Stimulated activated CD4-positive, alpha-beta T cell treated with anti-CD3 and anti-CD28 coated beads, Interleukin-1b, Interleukin-23, amount 100 ng/mL, for 24 hours (primary cell): ENCODE results near the gene YIPF6.
"Not testable (repeated sequence)": the region's sequence is repeated elsewhere in the genome, so short reads cannot be mapped to it uniquely, and the experiment has no call there.

ENCODE experiments used
- DNase-seq, 4 experiments: peaks; one replicate each; pipeline ENCODE4 v3.0.0-alpha.2; 2020; ENCODE audit warnings: low read depth in 4 of 4, low spot score in 1 of 4

Gene YIPF6

DNA sequence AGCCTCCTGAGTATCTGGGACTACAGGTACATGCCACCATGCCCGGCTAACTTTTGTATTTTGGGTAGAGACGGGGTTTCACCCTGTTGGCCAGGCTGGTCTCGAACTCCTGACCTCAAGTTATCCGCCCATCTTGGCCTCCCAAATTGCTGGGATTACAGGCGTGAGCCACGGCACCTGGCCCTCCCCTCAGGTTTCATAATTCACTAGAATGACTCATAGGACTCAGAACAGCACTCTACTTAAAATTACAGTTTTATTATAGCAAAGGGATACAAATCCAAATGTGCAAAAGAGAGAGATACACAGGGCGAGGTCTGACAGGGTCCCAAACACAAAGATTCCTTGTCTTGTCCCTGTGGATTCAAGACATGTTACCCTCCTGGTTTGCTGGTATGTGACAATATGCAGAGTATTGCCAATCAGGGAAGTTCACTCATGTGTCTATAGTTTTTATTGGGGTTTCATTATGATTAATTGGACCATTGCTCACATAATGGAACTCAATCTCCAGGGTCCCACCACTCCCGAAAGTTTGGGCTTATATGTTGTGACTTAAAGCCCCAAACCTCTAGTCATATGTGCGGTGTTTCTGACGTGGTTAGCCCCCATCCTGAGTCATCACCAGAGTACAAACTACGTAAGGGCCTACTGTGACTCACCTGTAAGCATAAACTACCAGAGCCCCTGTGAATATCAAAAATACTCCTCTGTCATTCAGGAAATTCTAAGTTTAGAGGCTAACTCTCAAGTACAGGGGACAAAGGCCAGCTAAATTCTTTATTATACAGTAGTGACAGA lies 5.2 kb downstream of the YIPF6 start:
- peak; percentile 28 to 38 (median 32) for DNase-seq

DNA sequence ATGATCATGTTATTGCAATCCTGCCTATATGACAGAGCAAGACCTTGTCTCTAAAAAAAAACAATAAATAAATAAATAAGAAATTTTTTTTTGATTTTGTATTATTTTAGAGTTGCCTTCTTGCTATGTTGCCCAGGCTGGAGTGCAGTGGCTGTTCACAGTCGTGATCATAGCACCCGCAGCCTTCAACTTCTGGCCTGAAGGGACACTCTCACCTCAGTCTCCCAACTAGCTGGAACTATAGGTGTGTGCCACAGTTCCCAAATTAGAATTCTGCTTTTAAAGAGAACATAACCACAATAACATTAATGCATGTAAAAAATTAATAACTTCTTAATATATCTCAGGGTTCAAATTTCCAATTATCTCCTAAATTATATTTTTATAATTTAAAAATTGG lies 7.8 kb downstream of the YIPF6 start:
- DNase-seq, result no peak

- DNase-seq, result no peak
These were observed 9.9 kb downstream of the YIPF6 start for GRCh38 chrX:68508799-68509198.

DNA sequence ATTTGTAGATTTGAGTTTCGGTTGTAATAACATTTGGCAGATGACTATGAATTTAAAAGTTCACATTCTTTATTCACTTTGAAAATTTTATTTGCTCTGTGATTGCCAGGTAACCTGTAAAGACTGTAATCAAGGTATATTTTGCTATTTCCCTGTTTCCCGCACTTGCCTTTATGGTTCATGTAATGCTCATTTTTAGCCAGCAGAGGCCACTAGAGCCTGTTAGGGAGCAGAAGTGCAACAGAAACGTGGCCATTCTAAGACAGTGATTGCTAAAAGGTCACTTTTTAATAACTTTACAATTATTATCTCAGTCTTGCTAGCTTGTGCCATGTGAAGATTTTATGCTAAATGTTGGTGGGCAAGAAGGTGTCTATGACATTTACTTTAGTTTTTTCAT lies 12.4 kb downstream of the YIPF6 start:
- peak in 1 of 4 experiments; percentile 1 for DNase-seq

GRCh38 chrX:68524680-68525079 lies 25.8 kb downstream of the YIPF6 start:
- DNase-seq, result not testable (repeated sequence)

DNA sequence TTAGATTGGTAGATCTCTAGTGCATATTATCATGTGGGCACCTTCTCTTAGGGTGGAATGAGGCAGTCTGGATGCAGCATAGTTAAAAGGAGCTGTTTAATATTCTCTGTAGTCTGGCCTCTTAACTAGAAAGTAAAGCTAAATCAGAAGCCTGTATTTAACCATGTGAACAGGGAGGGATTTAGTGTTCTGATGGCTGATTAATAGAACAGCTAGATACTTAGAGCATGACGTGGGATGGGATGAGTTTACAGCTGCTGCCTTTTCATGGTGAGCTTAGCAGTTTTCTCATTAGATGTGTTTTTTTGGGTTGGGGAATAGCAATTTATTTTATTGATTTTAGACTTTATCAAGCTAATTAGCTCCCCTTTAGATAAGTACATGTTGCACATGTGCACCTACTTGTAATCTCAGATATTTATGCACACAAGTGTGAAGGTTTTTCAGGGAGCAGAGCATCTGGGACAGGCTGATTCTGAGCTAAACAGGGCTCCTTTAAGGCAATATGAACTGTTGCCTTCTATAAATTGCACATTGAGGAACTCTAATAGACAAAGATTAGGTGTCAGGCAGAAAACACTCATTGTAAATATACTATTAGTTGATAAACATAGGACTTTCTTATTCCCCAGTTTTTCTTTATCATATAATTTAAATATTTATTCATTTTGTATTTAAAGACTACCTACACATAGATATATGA lies 34.1 kb downstream of the YIPF6 start:
- no peak for DNase-seq

GRCh38 chrX:68533656-68534055 lies 34.8 kb downstream of the YIPF6 start:
- no peak for DNase-seq

DNA sequence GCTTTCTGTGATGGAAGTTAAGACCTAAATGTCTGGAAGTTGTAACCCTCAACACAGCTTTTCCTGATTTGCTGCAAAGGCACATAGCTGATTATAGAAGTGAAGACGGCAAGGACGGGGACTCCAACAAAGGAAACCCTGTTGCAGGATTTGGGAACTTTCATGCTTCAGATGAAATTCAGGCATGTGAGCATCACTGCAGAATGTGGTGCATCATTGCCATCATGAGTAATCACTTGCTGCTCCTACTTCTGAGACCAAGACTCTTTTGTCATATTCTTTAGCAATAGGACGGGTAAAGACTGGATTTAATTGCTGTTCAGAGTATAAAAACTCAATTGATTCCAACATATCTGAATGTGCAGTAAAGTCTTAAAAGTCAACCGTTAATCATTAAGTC lies 35.8 kb downstream of the YIPF6 start:
- no peak for DNase-seq

GRCh38 chrX:68536429-68536828 lies 37.6 kb downstream of the YIPF6 start:
- DNase-seq, result no peak

DNA sequence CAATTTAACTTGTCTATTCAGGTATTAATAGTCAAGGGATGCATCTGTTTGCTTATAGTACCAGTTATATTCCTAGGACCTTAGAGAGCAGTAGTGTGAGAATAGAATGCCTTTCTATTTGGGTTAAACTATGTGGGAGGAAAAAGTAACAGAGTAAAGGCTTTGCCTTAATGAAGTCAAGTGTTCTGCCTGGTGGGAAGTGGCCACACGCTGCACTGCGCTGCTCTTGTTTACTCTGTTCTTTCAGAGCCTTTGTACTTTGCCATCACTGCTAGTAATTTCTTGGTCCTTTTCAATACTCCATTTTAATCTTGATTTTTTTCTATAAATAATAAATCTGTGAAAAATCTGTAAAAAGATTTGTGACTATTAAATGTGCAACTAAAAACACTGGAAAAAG lies 38.0 kb downstream of the YIPF6 start:
- DNase-seq, result no peak

- DNase-seq, result no peak
These were observed 51.3 kb downstream of the YIPF6 start for GRCh38 chrX:68550193-68550592.

DNA sequence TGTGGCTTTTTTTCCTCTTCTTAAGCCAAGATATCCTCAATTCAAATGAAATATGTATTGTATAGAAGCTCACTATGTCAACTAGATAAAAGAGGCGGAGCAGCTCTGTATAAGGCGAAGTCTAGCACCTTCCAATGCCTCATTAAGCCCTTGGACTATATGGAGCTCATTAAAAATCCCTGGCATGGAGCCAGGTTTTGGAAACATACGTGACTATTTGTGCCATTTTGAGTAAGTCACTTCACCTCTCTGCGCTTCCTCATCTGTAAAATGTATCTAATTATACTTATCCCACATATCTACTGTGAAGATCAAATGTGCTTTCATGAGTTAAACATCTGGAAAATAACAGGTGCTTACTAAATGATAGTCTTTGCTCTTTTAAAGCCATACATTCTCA lies 57.2 kb downstream of the YIPF6 start:
- no peak for DNase-seq

- DNase-seq, result not testable (repeated sequence)
These were observed 58.3 kb downstream of the YIPF6 start for GRCh38 chrX:68557126-68557525.

DNA sequence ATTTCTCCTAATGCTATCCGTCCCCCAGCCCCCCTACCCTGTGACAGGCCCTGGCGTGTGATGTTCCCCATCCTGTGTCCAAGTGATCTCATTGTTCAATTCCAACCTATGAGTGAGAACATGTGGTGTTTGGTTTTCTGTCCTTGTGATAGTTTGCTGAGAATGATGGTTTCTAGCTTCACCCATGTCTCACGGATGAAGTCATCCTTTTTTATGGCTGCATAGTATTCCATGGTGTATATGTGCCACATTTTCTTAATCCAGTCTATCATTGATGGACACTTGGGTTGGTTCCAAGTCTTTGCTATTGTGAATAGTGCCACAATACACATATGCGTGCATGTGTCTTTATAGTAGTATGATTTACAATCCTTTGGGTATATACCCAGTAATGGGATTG lies 61.1 kb downstream of the YIPF6 start:
- DNase-seq, result not testable (repeated sequence)

DNA sequence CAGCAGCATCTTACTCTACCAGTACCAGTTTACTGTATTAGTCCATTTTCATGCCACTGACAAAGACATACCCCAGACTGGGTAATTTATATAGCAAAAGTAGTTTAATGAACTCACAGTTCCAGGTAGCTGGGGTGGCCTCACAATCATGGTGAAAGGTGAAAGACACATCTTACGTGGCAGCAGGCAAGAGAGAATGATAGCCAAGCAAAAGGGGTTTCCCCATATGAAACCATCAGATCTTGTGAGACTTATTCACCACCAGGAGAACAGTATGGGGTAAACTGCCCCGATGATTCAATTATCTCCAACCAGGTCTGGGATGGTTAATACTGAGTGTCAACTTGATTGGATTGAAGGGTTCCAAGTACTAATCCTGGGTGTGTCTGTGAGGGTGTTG lies 69.3 kb downstream of the YIPF6 start:
- DNase-seq, result no peak

DNA sequence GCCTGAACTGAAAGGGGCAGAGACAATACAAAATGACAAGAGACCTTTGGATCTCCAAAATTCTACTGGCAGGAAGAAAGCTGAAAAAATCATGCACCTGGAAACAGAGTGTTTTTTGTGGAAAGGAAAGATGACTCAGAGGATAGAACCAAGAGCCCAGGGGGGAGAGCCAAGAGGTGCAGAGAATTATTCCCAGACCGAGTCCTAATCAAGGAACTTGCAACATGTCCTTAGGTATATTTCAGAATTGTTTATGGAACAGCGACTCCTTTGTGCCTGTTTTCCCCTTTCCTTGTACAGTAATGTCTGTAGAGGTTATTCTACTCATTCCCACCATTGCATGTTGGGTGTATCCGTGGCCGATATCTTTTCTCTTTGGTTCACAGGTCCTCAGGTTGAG lies 71.7 kb downstream of the YIPF6 start:
- no peak for DNase-seq

- DNase-seq, result no peak
These were observed 72.4 kb downstream of the YIPF6 start for GRCh38 chrX:68571292-68571609.

DNA sequence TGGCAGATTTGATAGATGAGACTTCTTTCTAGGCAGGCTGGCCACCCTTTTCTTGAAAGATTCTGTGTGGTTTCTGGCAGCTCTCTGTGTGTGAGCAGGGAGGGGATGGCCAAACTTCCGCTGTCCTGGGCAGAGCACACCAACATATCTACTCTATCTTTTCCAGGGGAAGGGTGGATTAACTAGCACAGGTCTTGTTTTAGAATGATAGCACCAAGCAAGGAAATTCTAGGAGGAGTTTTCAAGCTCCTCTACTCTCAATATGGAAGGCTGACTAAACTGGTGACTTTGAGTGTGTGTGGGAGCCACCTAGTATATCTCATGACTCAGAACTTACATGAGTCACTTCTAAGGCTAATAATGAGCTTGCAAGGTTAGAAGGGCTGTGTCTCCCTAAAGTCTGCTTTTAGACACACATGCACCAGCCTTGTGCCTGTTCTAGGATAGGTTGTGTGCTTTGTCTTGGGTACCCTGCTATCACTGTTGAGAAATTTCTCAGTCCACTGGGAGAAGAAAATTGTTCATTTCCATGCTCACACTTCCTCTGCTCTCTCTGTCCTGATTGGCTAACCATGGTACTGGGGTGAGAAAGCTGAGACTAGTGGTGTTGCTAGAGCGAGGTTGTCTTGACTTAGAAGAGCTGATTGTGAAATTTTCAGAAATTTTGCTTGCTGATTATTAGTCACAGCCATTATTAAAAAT lies 72.9 kb downstream of the YIPF6 start:
- no peak for DNase-seq

DNA sequence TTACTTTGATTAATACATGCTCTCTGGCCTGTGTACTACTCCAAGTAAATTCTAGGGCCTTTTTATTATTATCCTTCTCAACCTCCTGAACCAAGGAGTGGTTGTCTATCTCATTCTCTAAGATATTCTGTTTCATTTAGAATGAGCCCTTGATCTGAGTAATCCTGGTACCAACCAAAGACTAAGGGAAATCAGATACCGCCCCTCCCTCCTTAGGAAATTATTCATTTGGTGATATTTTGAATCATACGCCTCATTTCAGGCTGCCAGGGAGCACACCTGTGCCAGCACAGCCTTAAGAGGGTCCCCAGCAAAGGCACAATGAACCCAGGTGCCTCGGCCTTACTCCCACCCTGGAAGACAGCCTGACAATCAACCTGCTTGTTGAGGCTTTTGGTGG lies 75.4 kb downstream of the YIPF6 start:
- no peak for DNase-seq

DNA sequence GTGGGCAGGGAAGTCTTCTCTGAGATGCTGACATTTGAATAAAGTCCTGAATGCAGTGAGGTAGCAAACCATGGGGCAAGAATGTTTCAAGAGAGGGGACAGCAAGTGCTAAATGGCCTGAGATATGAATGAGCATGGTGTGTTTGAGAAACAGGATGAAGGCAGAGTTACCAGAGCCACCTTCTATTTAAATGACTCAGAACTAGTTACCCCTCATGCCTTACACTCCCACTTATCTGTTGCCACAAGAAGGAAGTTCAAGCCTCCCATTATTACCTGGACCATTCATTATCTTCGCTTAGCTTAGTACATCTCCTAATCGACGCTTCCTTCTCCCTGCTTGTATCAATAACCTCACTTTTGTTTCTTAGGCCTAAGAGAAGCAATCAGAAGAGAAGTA lies 81.0 kb downstream of the YIPF6 start:
- DNase-seq, result no peak

DNA sequence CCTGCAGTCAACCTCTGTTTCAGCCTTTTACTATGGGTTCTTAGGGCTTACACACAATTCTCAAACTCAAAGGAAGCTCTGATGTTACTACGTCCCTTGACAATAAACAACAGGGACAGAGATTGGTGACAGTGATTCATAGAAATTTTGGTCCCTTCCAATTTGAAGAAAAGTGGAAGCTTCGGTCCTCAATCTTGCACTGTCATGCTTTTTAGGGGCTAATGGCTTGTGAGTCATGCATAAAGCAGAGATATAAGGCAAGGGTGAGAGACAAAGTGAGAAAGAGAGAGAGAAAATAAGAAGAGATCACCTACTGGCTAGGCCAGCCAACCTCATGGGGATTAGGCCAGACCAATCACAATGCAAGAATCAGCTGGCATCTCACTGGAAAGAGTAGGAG lies 85.4 kb downstream of the YIPF6 start:
- DNase-seq, result no peak
